Endodermal cell (in vitro differentiated cells): Measurements from ENCODE around the gene ANKRD66. TPM values are rescaled to one million over a fixed set of nuclear protein-coding genes. Genes with fewer than 3 reads are reported as not detected.

Experiments
- DNase-seq: peaks from one replicate; pipeline ENCODE4 v3.0.0-alpha.2; 2017
- H3K27ac ChIP-seq: 2 replicates; pipeline ENCODE4 v1.5.1; 2013; ENCODE audit warnings: mild to moderate bottlenecking, low read depth, low read length, moderate library complexity
- H3K27me3 ChIP-seq: 2 replicates; pipeline ENCODE4 v1.6.1; 2013; ENCODE audit warnings: mild to moderate bottlenecking, low read length, moderate library complexity; ENCODE audit not compliant: insufficient read depth, control insufficient read depth, poor library complexity, severe bottlenecking
- H3K36me3 ChIP-seq: 2 replicates; pipeline ENCODE4 v1.7.0; 2013; ENCODE audit warnings: mild to moderate bottlenecking, low read length, moderate library complexity; ENCODE audit not compliant: control insufficient read depth, insufficient read depth
- H3K4me1 ChIP-seq: one replicate; pipeline ENCODE4 v1.7.0; 2013; ENCODE audit warnings: low read length; ENCODE audit not compliant: control insufficient read depth, insufficient read depth
- H3K4me3 ChIP-seq: 2 replicates; pipeline ENCODE4 v1.5.1; 2013; ENCODE audit warnings: mild to moderate bottlenecking, low read length, moderate library complexity
- H3K9ac ChIP-seq: 2 replicates; pipeline ENCODE4 v1.6.1; 2013; ENCODE audit warnings: mild to moderate bottlenecking, low read length, moderate library complexity; ENCODE audit not compliant: poor library complexity, severe bottlenecking; ENCODE audit errors: extremely low read depth
- H3K9me3 ChIP-seq: 2 replicates; pipeline ENCODE4 v1.6.1; 2013; ENCODE audit warnings: mild to moderate bottlenecking, low read length, moderate library complexity; ENCODE audit not compliant: control insufficient read depth
- H3K27ac Mint-ChIP-seq: 2 replicates; pipeline ENCODE4 v1.8.0; 2020; ENCODE audit warnings: mixed read lengths
- H3K27me3 Mint-ChIP-seq: 2 replicates; pipeline ENCODE4 v1.8.0; 2021; ENCODE audit warnings: mild to moderate bottlenecking, mixed read lengths; ENCODE audit not compliant: insufficient read depth
- H3K36me3 Mint-ChIP-seq: 2 replicates; pipeline ENCODE4 v1.8.0; 2020; ENCODE audit warnings: low read depth, mixed read lengths
- H3K4me1 Mint-ChIP-seq: 2 replicates; pipeline ENCODE4 v1.8.0; 2020; ENCODE audit warnings: mixed read lengths
- H3K4me3 Mint-ChIP-seq: 2 replicates; pipeline ENCODE4 v1.8.0; 2020; ENCODE audit warnings: mild to moderate bottlenecking, moderate library complexity, mixed read lengths
- H3K9me3 Mint-ChIP-seq: 2 replicates; pipeline ENCODE4 v1.8.0; 2020; ENCODE audit warnings: mild to moderate bottlenecking, mixed read lengths
- CTCF ChIP-seq: fragments of 200-600 bp; sonication (generic); conservative IDR thresholded peaks from 2 replicates; pipeline ENCODE4 v1.5.0; 2021; ENCODE audit warnings: antibody characterized with exemption, mild to moderate bottlenecking
- WGBS, 2 experiments: methylation state at CpG; one replicate each; pipeline versions ENCODE4 v1.1.5 to v1.1.7; 2013; ENCODE audit warnings: missing lambda C conversion rate in 2 of 2, mixed read lengths in 1 of 2; ENCODE audit not compliant: insufficient coverage in 1 of 2, insufficient read length in 1 of 2; 5-methylcytosine and 5-hydroxymethylcytosine counted together
- total RNA-seq, 2 donors: library from RNA; stranded (reverse); fragmentation: NEBNext Ultra II Directional in 1 of 2; extraction: Animal tissue kit (Norgen Biotek cat#: 25700) in 1 of 2; gene quantifications; 2 replicates in 1 of 2; 3 replicates in 1 of 2; pipeline ENCODE4 v1.2.1, GENCODE V29; 2021

Gene ANKRD66
- total RNA-seq, 2 donors from 2014 or later, result not detected

GRCh38 chr6:46784535-46784934, 37.8 kb downstream of the ANKRD66 start:
- TF ChIP-seq CTCF, result no peak
- H3K4me1 ChIP-seq, result peaks cover under 1% of the 10 kb centered on the region
- no peaks in the 10 kb centered on the region for H3K9me3 ChIP-seq
- no peak for DNase-seq
- no peaks in the 10 kb centered on the region for H3K36me3 ChIP-seq
- Mint-ChIP-seq H3K9me3 (no peaks in the 10 kb centered on the region), H3K36me3 (no peaks in the 10 kb centered on the region), H3K4me1 (peaks cover 12% of the 10 kb centered on the region), H3K27ac (no peak overlapping the region), H3K27me3 (peaks cover 3% of the 10 kb centered on the region), H3K4me3 (no peak overlapping the region)
- 94 to 100% methylated on average over 1 of the region's 1 CpG for WGBS, 2 experiments
- H3K4me3 ChIP-seq, result no peak overlapping the region
- no peaks in the 10 kb centered on the region for H3K27me3 ChIP-seq
- no peak overlapping the region for H3K27ac ChIP-seq
- H3K9ac ChIP-seq, result no peak overlapping the region

DNA sequence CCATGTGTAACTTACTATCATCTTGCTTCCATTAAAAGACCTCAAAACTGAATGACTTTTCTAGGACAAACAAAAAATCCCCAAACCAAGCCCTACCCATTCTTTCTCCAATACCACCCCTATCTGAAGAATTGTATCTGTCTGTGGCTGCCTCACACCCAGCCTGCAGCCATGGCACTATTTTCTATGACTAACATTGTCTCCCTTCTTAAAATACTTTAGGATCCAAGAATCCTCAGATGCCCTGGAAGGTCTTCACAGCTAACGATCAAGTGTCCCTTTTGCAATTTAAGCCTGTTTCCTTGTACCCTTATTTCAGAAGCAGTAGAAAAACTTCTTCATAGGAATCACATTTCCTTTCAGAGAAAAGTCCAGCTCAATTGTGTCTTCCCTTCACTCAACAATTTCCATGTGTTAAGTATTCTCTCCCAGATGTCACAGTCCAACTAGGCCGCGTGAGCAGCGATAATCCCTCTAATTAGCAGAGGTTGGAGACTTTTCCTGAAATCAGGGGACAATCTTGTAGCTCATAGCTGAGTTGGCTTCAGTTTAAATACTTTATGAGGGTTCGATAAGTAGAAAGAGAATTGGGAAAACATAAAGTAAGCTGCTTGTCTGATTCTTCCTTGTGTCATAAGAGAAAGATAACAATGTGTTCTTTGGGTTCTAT, 41.3 kb downstream of the ANKRD66 start:
- Mint-ChIP-seq H3K9me3 (no peaks in the 10 kb centered on the region), H3K27ac (no peak overlapping the region), H3K36me3 (no peaks in the 10 kb centered on the region), H3K4me3 (no peak overlapping the region), H3K4me1 (peaks cover 31% of the 10 kb centered on the region), H3K27me3 (no peaks in the 10 kb centered on the region)
- no peak overlapping the region for H3K27ac ChIP-seq
- H3K4me3 ChIP-seq, result no peak overlapping the region
- no peak for TF ChIP-seq CTCF
- no peaks in the 10 kb centered on the region for H3K27me3 ChIP-seq
- no peaks in the 10 kb centered on the region for H3K36me3 ChIP-seq
- no peaks in the 10 kb centered on the region for H3K9me3 ChIP-seq
- no peak overlapping the region for H3K9ac ChIP-seq
- no peak for DNase-seq
- H3K4me1 ChIP-seq, result peaks cover 13% of the 10 kb centered on the region
- 88% methylated on average over 5 of the region's 5 CpGs for WGBS, 2 experiments

GRCh38 chr6:46788791-46789190, 42.1 kb downstream of the ANKRD66 start:
- H3K4me3 ChIP-seq, result no peak overlapping the region
- Mint-ChIP-seq H3K27me3 (no peaks in the 10 kb centered on the region), H3K9me3 (no peaks in the 10 kb centered on the region), H3K27ac (no peak overlapping the region), H3K4me3 (no peak overlapping the region), H3K4me1 (peaks cover 31% of the 10 kb centered on the region), H3K36me3 (no peaks in the 10 kb centered on the region)
- no peak overlapping the region for H3K9ac ChIP-seq
- H3K9me3 ChIP-seq, result no peaks in the 10 kb centered on the region
- WGBS, 2 experiments, result 91 to 95% methylated on average over 2 to 3 of the region's 3 CpGs
- H3K36me3 ChIP-seq, result no peaks in the 10 kb centered on the region
- DNase-seq, result no peak
- no peaks in the 10 kb centered on the region for H3K27me3 ChIP-seq
- H3K27ac ChIP-seq, result no peak overlapping the region
- TF ChIP-seq CTCF, result no peak
- peaks cover 13% of the 10 kb centered on the region for H3K4me1 ChIP-seq
